ENCODE data around the gene L3MBTL4. TPM values are rescaled to one million over a fixed set of nuclear protein-coding genes. Genes with fewer than 3 reads are reported as not detected.
"Not testable (repeated sequence)": the region's sequence is repeated elsewhere in the genome, so short reads cannot be mapped to it uniquely, and the experiment has no call there.

The L3MBTL4 gene
- total RNA-seq, 1 experiment from 2014 or later, result 2.0 TPM

DNA sequence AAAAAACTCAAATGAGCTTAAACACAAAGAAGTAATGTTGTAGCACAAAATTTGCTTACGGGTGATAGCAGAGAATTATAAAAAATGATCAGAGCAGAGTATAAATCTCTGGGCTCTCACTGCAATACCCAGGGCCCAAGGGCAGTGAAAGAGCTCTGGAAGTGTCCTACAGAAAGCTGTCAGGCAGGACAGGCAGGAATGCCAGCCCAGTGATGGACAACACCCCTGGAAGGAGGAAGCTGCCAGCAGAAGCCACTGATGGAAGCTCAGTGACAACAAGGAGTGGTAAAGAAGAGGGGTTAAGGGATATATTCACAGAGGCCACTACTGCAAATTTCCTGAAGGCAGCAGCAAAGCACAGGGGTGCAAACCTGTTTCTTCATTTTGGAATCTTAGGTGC lies 214.9 kb downstream of the L3MBTL4 start:
- in situ Hi-C loops (cut with HindIII; ENCODE audit: low pct_unique_long_range_greater_than_20kb, low sequenced_read_pairs), result no loop called here
- DNase-seq (ENCODE audit: low read depth, low spot score), result no peak

DNA sequence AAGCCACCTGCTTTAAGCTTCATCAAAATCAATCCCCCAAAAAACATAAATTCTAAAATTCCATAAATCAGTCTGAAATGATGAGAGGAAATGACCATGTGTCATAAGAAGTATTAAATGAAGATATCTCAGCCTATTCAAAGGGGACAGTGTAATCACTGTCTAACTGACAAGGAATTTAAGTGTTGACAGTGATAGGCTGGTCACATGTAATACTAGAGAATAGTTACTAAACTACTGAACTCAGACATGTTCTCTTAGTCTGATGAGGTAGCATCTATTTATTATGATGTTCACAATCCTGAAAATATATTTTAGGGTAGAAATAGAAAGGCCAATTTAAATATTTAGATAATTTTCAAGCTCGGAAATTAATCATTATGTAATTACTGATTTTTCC lies 216.1 kb downstream of the L3MBTL4 start:
- no peak for DNase-seq (ENCODE audit: low read depth, low spot score)
- in situ Hi-C loops (cut with HindIII; ENCODE audit: low pct_unique_long_range_greater_than_20kb, low sequenced_read_pairs), result no loop called here

DNA sequence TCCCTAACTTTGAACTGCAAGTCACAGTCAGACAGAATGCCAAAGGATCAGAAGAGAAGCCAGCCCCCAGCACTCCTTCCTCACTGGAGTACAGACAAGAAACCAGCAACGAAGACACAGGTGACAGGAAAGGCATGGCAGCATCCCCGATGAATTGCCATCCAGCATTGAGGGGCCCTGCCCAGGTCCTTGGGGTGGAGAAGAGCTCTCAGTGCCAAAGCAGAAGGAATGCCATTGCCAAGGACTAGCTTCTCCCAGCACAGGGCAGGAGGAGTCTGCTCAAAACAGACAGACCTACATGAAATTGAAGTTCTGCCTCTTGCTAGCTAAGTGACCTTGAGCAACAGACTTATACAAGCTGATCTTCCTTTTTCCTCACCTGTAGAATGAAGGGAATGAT lies 220.1 kb downstream of the L3MBTL4 start:
- DNase-seq (ENCODE audit: low read depth, low spot score), result no peak
- in situ Hi-C loops (cut with HindIII; ENCODE audit: low pct_unique_long_range_greater_than_20kb, low sequenced_read_pairs), result no loop called here

DNA sequence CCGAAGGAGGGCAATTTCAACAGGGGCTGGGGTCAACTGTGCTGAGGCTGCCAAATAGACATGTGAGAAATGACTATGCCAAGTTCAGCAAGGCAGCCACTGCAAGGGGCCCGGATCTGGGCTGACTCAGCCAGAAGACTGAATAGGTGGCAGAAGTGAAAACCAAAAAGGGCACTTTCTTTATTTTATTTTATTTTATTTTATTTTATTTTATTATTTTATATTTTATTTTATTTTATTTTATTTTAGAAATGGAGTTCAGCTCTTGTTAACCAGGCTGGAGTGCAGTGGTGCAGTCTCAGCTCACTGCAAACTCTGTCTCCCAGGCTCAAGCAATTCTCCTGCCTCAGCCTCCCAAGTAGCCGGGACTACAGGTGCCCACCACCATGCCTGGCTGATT lies 228.9 kb downstream of the L3MBTL4 start:
- in situ Hi-C loops (cut with HindIII; ENCODE audit: low pct_unique_long_range_greater_than_20kb, low sequenced_read_pairs), result not testable (repeated sequence)

DNA sequence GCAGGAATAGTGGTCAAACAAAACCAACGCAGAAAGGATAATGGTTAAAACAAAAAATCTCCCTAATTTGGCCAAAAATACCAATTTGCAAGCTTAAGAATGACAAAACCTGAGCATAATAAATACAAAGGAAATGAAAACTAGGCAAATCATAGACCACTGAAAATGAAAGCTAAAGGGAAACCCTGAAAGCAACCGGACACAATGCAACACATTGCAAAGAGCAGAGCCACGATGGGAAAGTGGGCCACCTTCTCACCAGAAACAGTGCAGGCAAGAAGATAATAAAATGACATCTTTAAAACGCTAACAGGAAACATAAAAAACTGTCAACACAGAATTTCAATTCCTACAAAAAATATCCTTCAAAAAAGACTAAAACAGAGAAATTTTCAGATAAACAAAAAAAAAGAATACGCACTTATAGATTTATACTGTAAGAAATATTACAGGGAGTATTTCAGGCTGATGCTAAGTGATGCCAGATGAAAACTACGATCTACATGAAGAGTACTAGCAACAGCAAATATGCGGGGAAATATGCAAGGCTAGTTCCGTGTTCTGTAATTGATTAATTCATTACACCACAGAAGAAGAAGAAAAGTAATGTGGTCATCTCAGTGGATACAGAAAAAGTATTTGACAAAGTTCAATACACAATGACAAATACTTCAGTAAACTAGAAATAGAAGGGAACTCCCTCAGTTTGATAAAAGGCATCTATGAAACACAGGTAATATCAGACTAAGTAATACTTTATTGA lies 239.5 kb downstream of the L3MBTL4 start:
- DNase-seq (ENCODE audit: low read depth, low spot score), result no peak
- in situ Hi-C loops (cut with HindIII; ENCODE audit: low pct_unique_long_range_greater_than_20kb, low sequenced_read_pairs), result no loop called here

More for the DNA sequence above, 228.9 kb downstream of the L3MBTL4 start:
- DNase-seq (ENCODE audit: low read depth, low spot score), result not testable (repeated sequence)

DNA sequence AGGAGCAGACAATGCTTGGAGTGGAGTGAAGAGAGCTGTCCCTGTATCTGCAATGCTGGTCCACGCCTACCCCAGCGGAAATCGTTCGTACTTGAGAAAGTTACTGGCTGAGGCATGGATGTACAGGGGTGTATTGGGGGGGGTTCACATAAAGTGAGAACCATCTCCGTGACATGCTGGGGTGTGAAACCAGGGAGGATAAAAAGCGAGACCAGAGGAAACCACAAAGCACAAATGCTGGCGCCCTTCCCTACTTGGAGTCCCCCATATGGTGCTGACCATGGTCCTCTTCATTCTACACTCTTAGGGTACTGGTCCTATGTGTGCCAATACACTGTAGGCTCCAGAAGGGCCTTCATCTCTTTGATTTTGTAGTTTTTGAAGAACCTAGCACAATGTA lies 244.1 kb downstream of the L3MBTL4 start:
- in situ Hi-C loops (cut with HindIII; ENCODE audit: low pct_unique_long_range_greater_than_20kb, low sequenced_read_pairs), result no loop called here
- no peak for DNase-seq (ENCODE audit: low read depth, low spot score)

DNA sequence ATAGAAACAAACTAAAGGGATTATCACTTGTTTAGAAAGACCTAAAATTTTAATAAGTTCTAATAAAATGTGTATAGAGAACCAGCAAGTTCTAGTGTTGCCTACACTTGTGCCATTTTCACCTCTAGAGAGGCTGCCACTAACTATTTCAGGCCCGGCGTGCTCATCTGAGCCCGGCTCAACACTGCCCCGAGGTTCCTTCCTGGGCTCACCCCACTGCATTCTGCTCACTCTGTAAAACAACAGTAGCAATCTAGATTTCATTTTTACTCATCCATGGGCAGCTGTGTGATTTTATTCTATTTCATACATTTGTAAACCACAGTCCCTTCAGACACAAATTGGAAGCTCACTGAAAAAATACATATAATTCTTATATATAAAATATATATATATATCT lies 253.2 kb downstream of the L3MBTL4 start:
- no peak for DNase-seq (ENCODE audit: low read depth, low spot score)
- in situ Hi-C loops (cut with HindIII; ENCODE audit: low pct_unique_long_range_greater_than_20kb, low sequenced_read_pairs), result no loop called here

DNA sequence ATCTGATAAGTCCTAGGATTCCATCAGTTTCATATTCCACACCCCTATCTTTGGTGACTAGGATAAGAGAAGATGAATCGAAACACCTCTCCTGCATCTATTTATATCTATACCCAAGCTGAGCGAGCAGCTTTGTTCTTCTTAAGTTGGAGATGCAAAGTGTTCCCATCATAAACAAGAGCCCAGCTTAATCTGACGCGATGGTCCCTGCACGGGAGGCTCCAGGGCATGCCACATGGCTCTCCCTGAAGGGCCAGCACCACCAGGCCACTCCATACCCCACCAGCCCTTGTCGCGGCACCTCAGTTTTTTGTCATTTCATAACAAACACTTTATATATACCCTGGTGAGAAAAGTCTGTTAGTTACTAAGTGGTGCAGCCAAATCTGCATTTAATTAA lies 255.3 kb downstream of the L3MBTL4 start:
- in situ Hi-C loops (cut with HindIII; ENCODE audit: low pct_unique_long_range_greater_than_20kb, low sequenced_read_pairs), result no loop called here
- no peak for DNase-seq (ENCODE audit: low read depth, low spot score)

DNA sequence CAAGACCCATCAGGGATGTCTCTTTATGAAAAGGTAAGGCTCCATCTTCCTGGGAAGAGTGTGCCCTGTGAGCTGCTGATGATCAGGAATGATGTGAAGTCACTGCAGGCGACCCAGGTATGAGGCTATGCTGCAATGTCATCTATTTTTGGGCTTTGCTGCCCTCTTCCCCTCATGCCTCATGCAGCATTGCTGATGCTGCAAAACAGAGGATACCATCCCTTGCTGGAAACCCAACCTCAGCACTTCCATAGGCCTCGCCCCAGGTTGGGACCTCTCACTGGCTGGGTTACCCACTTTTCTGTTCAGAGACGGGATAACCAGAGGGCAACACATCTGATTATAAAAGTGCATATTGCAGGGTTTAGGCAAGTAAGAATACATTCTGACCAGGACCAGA lies 255.8 kb downstream of the L3MBTL4 start:
- in situ Hi-C loops (cut with HindIII; ENCODE audit: low pct_unique_long_range_greater_than_20kb, low sequenced_read_pairs), result no loop called here
- no peak for DNase-seq (ENCODE audit: low read depth, low spot score)

DNA sequence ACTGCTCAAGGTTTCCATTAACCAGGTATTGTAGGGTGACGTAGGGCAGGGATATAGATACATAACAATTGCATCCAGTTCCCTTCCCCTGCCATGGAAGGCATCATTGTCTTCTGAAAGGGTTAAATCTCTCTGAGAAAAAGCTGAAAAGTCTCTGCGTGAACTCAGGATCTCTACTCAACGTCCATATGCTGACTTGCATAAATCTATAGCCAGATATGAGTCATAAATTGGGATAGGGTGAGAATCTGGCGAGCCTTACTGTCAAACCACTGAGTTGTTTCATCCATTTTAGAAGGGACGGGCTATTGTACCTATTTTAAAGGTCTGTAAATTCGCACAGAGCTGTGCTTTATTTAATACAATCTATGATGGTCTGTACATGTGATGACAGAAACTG lies 258.3 kb downstream of the L3MBTL4 start:
- in situ Hi-C loops (cut with HindIII; ENCODE audit: low pct_unique_long_range_greater_than_20kb, low sequenced_read_pairs), result no loop called here

DNA sequence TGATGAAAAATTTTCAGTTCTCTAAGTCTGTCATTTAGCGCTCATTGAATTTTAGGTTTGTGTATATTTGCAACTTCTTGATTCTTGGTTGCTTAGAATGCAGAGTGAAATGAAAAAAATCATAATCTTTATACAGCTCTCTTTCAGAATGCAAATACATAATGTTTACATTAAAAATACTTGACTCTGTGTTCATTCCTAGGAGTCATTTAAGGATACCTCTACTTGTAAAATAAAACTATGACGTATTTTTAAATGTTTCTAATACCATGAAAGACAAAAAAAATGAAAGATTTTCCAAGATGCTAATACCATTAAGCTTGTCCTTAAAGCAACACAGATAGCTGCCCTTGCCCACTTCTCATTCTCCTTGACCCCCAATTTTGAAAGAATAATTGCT lies 259.0 kb downstream of the L3MBTL4 start:
- in situ Hi-C loops (cut with HindIII; ENCODE audit: low pct_unique_long_range_greater_than_20kb, low sequenced_read_pairs), result no loop called here
- DNase-seq (ENCODE audit: low read depth, low spot score), result no peak

More for the DNA sequence above, 258.3 kb downstream of the L3MBTL4 start:
- DNase-seq (ENCODE audit: low read depth, low spot score), result no peak

DNA sequence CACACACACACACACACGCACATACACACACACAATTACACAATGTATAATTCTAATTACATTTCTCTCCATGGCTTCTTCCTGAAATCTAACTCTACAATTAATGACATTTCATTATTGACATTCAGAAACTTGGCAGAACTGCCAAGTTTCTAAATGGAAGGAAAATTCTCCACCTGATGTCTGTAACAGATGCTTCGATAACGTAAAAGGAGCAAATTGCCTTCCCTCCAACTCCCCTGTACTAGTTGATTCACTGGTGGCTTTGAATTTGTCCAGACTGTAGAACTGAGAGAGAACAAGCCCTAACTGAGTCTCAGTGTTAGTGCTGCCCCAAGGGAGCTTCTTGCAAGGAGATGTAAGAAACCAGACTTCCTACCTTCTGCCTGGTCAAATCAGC lies 264.3 kb downstream of the L3MBTL4 start:
- in situ Hi-C loops (cut with HindIII; ENCODE audit: low pct_unique_long_range_greater_than_20kb, low sequenced_read_pairs), result no loop called here

DNA sequence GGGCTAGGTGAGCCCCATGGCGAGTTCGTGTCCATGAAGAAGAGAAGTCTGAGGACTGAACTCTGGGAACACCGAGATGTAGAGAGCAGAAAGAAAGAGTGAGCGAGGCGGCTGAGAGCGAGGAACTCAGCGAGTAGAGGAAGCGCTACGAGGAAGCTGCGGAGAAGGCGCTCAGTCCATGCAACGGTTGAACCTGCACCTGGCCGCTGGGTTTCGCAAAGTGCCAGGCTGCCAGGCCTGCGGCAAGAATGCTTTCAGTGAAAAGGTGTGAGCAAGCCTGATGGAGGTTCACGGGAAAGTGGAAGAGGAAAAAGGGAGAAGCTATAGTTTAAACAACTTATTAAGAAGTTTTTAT lies 268.4 kb downstream of the L3MBTL4 start:
- in situ Hi-C loops (cut with HindIII; ENCODE audit: low pct_unique_long_range_greater_than_20kb, low sequenced_read_pairs), result no loop called here
- DNase-seq (ENCODE audit: low read depth, low spot score), result no peak

More for the DNA sequence above, 264.3 kb downstream of the L3MBTL4 start:
- no peak for DNase-seq (ENCODE audit: low read depth, low spot score)

DNA sequence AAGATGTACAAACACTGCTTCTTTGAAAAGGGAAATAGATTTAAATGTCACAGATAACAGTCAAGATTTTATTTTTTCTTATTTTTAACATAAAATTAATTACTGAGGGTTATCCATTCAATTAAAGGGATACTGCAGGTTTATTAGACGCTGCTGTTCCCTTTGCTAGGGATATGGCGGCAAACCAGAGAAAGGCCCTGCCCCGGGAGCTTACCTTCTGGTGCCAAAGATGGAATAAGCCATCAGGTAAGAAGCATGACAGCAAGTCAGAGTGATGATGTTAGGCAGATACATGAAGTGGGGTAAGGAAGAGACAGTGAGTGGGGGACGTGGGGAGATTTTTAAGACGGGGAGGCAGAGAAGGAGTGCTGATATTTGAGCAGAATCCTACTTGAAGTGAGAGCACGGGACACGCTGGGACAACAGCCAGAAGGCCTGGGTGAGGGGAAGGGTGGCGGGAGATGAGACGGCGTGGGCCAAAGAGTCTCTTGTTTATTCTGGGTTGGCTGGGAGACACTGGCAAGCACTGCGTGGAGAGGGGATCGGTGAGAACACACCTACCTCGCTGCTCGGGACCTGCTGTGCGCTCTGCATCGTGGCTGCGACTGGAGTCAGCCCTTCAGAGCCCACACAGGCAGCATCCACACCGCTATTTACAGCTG lies 268.9 kb downstream of the L3MBTL4 start:
- in situ Hi-C loops (cut with HindIII; ENCODE audit: low pct_unique_long_range_greater_than_20kb, low sequenced_read_pairs), result no loop called here
- no peak for DNase-seq (ENCODE audit: low read depth, low spot score)

DNA sequence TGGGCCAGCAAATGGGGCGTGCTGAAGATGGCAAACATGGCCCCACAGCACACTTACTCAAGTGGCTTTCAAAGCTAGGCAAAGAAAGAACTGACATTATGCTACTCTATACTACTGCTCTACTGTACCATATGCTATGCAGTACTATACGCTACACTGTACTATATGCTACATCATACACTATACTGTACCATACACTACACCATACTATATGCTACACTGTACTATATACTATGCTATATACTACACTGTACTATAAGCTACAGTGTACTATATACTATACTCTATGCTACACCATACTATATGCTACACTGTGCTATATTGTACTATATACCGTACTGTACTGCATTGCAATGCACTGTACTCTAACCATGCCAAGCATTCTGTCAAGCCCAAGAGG lies 275.7 kb downstream of the L3MBTL4 start:
- no peak for DNase-seq (ENCODE audit: low read depth, low spot score)
- in situ Hi-C loops (cut with HindIII; ENCODE audit: low pct_unique_long_range_greater_than_20kb, low sequenced_read_pairs), result no loop called here

DNA sequence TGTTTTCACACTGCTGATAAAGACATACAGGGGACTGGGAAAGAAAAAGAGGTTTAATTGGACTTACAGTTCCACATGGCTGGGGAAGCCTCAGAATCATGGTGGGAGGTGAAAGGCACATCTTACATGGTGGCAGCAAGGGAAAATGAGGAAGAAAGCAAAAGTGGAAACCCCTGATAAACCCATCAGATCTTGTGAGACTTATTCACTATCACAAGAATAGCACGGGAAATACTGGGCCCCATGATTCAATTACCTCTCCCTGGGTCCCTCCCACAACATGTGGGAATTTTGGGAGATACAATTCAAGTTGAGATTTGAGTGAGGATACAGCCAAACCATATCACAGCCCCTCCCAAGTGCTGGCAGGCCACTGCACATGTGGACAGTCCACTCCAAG lies 278.8 kb downstream of the L3MBTL4 start:
- DNase-seq (ENCODE audit: low read depth, low spot score); in situ Hi-C loops (cut with HindIII; ENCODE audit: low pct_unique_long_range_greater_than_20kb, low sequenced_read_pairs): not testable (repeated sequence)

DNA sequence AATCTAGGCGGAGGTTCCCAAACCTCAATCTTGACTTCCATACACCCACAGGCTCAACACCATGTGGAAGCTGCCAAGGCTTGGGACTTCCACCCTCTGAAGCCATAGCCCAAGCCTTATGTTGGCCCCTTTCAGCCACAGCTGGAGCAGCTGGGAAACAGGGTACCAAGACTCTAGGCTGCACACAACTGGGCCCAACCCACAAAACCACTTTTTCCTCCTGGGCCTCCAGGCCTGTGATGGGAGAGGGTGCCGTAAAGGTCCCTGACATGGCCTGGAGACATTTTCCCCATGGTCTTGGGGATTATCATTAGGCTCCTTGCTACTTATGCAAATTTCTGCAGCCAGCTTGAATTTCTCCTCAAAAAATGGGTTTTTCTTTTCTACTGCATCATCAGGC lies 279.7 kb downstream of the L3MBTL4 start:
- in situ Hi-C loops (cut with HindIII; ENCODE audit: low pct_unique_long_range_greater_than_20kb, low sequenced_read_pairs); DNase-seq (ENCODE audit: low read depth, low spot score): not testable (repeated sequence)

DNA sequence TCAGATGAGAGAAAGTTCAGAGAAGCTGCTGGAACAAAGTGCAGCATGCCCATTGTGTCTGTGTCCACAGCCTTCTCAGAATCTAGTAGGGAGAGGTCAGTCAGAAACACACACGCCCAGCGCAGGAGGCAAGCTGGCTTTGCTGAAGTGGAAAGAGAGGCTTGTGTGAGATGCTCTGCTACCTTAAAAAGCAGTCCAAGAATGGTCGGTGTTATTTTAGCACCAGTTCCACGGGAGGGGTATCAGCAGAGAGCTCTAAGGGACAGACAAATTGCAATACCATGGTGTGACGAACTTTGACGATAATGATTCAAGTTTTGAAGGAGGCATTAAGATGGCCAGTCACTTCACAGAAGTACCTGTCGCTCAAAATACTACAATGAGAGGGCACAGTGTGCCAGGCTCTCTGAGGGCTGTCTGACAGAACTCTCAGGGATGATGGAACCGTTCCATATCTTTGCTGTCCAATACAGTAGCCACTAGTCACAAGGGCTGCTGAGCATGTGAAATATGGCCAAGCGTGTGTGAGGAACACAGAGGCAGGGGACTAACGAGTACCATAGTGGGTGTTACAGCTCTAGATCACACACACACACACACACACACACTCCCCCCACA lies 281.9 kb downstream of the L3MBTL4 start:
- in situ Hi-C loops (cut with HindIII; ENCODE audit: low pct_unique_long_range_greater_than_20kb, low sequenced_read_pairs), result no loop called here
- DNase-seq (ENCODE audit: low read depth, low spot score), result no peak

DNA sequence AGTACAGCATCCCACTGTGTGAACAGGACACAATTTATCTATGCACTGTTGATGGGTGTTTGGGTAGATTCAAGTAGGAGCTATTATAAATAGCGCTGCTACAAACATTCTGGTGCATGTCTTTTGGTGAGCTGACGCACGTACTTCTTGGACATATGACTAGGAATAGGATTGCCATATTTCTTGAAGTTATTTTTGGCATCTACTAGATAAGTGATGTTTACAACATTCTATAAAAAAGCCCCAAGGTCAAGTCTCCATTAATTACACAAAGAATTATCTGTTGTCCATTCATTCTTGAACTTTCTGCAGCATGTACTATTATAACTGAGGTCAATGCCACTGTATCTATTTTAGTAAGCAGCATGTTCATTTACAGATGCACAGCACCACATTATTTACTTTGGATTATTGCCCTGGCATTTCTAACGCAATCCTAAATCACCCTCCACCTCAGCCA lies 293.9 kb downstream of the L3MBTL4 start:
- in situ Hi-C loops (cut with HindIII; ENCODE audit: low pct_unique_long_range_greater_than_20kb, low sequenced_read_pairs), result no loop called here

More for the DNA sequence above, 293.9 kb downstream of the L3MBTL4 start:
- peak; percentile 67 for DNase-seq (ENCODE audit: low read depth, low spot score)

Measured in SK-MEL-5 (cell line).